OCI-LY7 (cell line): ENCODE measurements around the gene PLXDC1. TPM values are rescaled to one million over a fixed set of nuclear protein-coding genes. Genes with fewer than 3 reads are reported as not detected.
"Not testable (repeated sequence)": the region's sequence is repeated elsewhere in the genome, so short reads cannot be mapped to it uniquely, and the experiment has no call there.

Source experiments
- BruUV-seq: library from RNA; stranded (reverse); fragments of 400-500 nt; replicated peaks from 2 replicates; lab custom pipeline; 2021; lab: Mats Ljungman, UMichigan
- CTCF ChIA-PET: fragments of 300-600 bp; sonication (Branson Sonifier 250); formaldehyde crosslinking; loops from one replicate; lab custom pipeline; 2022; ENCODE audit warnings: antibody characterized with exemption; ENCODE audit not compliant: unreplicated experiment; lab: Charles Lee
- POLR2A ChIA-PET: fragments of 300-600 bp; sonication (Branson Sonifier 250); formaldehyde crosslinking; loops from one replicate; lab custom pipeline; 2022; ENCODE audit warnings: antibody characterized with exemption; lab: Charles Lee
- DNase-seq: peaks from one replicate; pipeline ENCODE4 v3.0.0-alpha.2; 2015; ENCODE audit warnings: low spot score
- H2AFZ ChIP-seq: fragments of 200-600 bp; sonication (generic), shearing (Covaris generic); 2 replicates; pipeline ENCODE4 v1.6.1; 2014; ENCODE audit warnings: mild to moderate bottlenecking, antibody characterized with exemption, low read length, moderate library complexity
- H3K27ac ChIP-seq: fragments of 200-600 bp; sonication (generic); 2 replicates; pipeline ENCODE4 v1.5.1; 2014; ENCODE audit warnings: mixed run types, low read depth, mild to moderate bottlenecking, moderate library complexity, low read length, inconsistent platforms; ENCODE audit not compliant: poor library complexity, severe bottlenecking
- H3K36me3 ChIP-seq: fragments of 200-600 bp; sonication (generic); 2 replicates; pipeline ENCODE4 v1.6.1; 2014; ENCODE audit warnings: mild to moderate bottlenecking, antibody characterized with exemption, low read length, moderate library complexity, mixed read lengths; ENCODE audit not compliant: insufficient read depth
- H3K4me1 ChIP-seq: fragments of 200-600 bp; sonication (generic); 2 replicates; pipeline ENCODE4 v1.5.1; 2014; ENCODE audit warnings: mild to moderate bottlenecking, low read length; ENCODE audit not compliant: insufficient read depth, poor library complexity, severe bottlenecking
- H3K4me2 ChIP-seq: fragments of 200-600 bp; sonication (generic); 2 replicates; pipeline ENCODE4 v1.6.1; 2014; ENCODE audit warnings: mild to moderate bottlenecking, low read length
- H3K4me3 ChIP-seq: fragments of 200-600 bp; sonication (generic); 2 replicates; pipeline ENCODE4 v1.5.1; 2014; ENCODE audit warnings: mild to moderate bottlenecking, low read depth, low read length; ENCODE audit not compliant: poor library complexity, severe bottlenecking
- H3K79me2 ChIP-seq: fragments of 200-600 bp; sonication (generic); 2 replicates; pipeline ENCODE4 v1.6.1; 2016; ENCODE audit warnings: low read depth, mild to moderate bottlenecking, low read length, moderate library complexity, mixed read lengths; ENCODE audit not compliant: insufficient read depth
- H3K9me2 ChIP-seq: fragments of 200-600 bp; sonication (generic); 2 replicates; pipeline ENCODE4 v1.6.1; 2016; ENCODE audit warnings: mild to moderate bottlenecking, low read length, mixed read lengths; ENCODE audit not compliant: insufficient read depth
- H3K9me3 ChIP-seq: fragments of 200-600 bp; sonication (generic); 2 replicates; pipeline ENCODE4 v1.6.1; 2014; ENCODE audit warnings: mild to moderate bottlenecking, mixed run types, low read length, mixed read lengths
- H4K20me1 ChIP-seq: fragments of 200-600 bp; sonication (generic); 2 replicates; pipeline ENCODE4 v1.6.1; 2014; ENCODE audit warnings: mild to moderate bottlenecking, antibody characterized with exemption, low read length, moderate library complexity, mixed read lengths; ENCODE audit not compliant: insufficient read depth
- EZH2phosphoT487 ChIP-seq: fragments of 200-600 bp; sonication (generic); IDR thresholded peaks from 2 replicates; pipeline ENCODE4 v1.6.1; 2018; ENCODE audit warnings: low read depth, borderline replicate concordance, mild to moderate bottlenecking, mixed run types, antibody characterized with exemption, low read length, moderate library complexity, mixed read lengths
- intact Hi-C: fragments of 100-400 bp; cut with micrococcal nuclease; formaldehyde crosslinking; loops from one replicate; pipeline ENCODE4 v1.10.0; 2022; ENCODE audit not compliant: unreplicated experiment
- total RNA-seq, 2 experiments: library from RNA; depleted of rRNA in 1 of 2; stranded (reverse); fragments of >200 nt in 1 of 2; shearing (Covaris generic) in 1 of 2; gene quantifications; 2 replicates each; pipeline ENCODE4 v1.2.3, GENCODE V29; 2014 to 2022
- TF ChIP-seq, protein P1 (sequence below): fragments of 200-600 bp; sonication (generic); conservative IDR thresholded peaks from 2 replicates; pipeline ENCODE4 v1.5.1; 2014; ENCODE audit warnings: mild to moderate bottlenecking, antibody characterized with exemption, low read length, moderate library complexity, mixed read lengths

The PLXDC1 gene
- total RNA-seq, 2 experiments from 2014 or later: 0.13 to 0.67 TPM

DNA sequence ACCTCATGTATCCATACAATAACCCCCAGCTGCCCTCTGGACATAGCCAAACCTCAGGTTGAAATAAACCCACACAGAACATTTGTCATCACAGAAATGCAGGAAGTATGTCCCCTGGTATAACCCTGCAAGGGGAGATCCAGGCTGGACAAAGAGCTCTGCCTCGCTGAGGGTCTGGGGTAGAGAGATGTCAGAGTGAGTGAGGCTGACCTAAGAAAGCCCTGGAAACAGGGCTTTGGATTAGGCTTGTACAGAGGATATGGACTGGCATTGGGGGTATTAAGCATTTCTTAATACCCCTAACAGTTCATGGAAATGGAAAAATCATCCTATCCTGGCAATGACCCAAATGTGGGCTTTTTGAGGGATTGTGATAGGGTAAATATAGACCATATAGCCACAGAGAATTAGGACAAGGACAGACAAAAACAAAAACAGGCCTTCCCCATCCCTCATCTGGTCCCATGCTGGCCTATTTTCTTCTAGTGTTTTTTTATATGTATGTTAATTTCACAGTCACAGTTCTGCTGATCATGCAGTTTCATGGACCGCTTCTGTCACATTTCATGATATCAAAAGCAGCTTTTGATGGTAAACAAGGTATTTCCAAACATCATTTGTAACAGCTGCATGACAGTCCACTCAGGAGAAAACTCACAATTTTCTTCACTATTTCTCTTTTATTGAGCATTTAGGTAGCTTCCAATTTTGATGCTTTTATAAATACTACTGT lies 26.1 kb downstream of the PLXDC1 start:
- H3K4me2 ChIP-seq: no peak overlapping the region
- DNase-seq: no peak
- H3K4me1 ChIP-seq: no peaks in the 10 kb centered on the region
- ChIA-PET CTCF (no interaction called here), POLR2A (interaction anchor here (0.6 kb wide), 1 partner anchor 48 kb away, joined by 3 read pairs; no protein-coding TSS in a partner anchor)
- intact Hi-C loops: no loop called here
- no peak overlapping the region for H2AFZ ChIP-seq
- no TSS peak for BruUV-seq
- H3K9me3 ChIP-seq: no peaks in the 10 kb centered on the region
- no peak overlapping the region for H3K4me3 ChIP-seq
- no peaks in the 10 kb centered on the region for H3K9me2 ChIP-seq
- H3K27ac ChIP-seq: no peak overlapping the region
- H4K20me1 ChIP-seq: no peaks in the 10 kb centered on the region
- no peaks in the 10 kb centered on the region for H3K79me2 ChIP-seq
- no peaks in the 10 kb centered on the region for H3K36me3 ChIP-seq
- TF ChIP-seq, protein P1, sequence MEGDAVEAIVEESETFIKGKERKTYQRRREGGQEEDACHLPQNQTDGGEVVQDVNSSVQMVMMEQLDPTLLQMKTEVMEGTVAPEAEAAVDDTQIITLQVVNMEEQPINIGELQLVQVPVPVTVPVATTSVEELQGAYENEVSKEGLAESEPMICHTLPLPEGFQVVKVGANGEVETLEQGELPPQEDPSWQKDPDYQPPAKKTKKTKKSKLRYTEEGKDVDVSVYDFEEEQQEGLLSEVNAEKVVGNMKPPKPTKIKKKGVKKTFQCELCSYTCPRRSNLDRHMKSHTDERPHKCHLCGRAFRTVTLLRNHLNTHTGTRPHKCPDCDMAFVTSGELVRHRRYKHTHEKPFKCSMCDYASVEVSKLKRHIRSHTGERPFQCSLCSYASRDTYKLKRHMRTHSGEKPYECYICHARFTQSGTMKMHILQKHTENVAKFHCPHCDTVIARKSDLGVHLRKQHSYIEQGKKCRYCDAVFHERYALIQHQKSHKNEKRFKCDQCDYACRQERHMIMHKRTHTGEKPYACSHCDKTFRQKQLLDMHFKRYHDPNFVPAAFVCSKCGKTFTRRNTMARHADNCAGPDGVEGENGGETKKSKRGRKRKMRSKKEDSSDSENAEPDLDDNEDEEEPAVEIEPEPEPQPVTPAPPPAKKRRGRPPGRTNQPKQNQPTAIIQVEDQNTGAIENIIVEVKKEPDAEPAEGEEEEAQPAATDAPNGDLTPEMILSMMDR: no peak
- no peak for TF ChIP-seq EZH2phosphoT487

DNA sequence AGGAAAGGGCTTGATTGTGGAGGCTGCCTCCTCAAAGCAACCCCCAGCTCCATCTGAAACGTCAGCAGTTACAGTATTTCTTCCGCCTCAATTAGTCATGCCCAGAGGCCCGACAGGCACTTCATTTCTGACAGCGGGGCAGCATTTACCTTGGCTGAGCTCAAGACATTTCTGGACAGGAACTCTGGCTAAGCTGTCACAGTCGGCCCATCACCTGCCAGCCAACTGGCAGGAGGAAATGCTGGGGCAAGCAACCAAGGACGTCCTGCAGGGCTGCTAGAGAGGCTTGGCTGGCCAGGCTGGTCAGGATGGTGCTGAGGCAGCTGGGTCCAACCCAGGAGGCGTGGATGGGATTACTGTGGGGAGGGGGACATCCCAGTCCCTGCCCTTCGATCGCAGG lies 27.8 kb downstream of the PLXDC1 start:
- no peak for DNase-seq
- H3K4me2 ChIP-seq: no peak overlapping the region
- CTCF ChIA-PET: no interaction called here
- no peaks in the 10 kb centered on the region for H4K20me1 ChIP-seq
- BruUV-seq: no TSS peak
- peaks cover 12% of the 10 kb centered on the region for H3K4me1 ChIP-seq
- POLR2A ChIA-PET: no interaction called here
- H3K79me2 ChIP-seq: no peaks in the 10 kb centered on the region
- no peaks in the 10 kb centered on the region for H3K9me2 ChIP-seq
- no peak overlapping the region for H3K27ac ChIP-seq
- H3K36me3 ChIP-seq: no peaks in the 10 kb centered on the region
- H3K4me3 ChIP-seq: no peak overlapping the region
- TF ChIP-seq EZH2phosphoT487: no peak
- TF ChIP-seq, protein P1: no peak
- H2AFZ ChIP-seq: no peak overlapping the region
- intact Hi-C loops: no loop called here
- no peaks in the 10 kb centered on the region for H3K9me3 ChIP-seq

DNA sequence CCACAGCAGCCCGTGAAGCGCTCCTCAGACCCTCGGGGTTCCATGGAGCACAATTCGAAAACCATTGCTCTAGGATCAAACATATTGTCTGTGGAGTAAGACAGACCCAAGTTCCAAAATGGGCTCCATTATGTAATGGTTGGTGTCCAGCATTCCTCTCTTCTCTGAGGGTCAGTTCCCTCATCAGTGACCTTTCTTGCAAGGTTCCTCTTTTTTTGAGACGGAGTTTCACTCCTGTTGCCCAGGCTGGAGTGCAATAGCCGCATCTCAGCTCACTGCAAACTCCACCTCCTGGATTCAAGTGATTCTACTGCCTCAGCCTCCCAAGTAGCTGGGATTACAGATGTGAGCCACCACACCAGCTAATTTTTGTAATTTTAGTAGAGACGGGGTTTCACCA lies 28.4 kb downstream of the PLXDC1 start:
- Histone ChIP-seq H3K27ac (no peak overlapping the region), H3K79me2 (no peaks in the 10 kb centered on the region), H3K9me2 (no peaks in the 10 kb centered on the region), H3K4me2 (no peak overlapping the region), H3K4me3 (no peak overlapping the region), H3K4me1 (peaks cover 18% of the 10 kb centered on the region), H3K9me3 (no peaks in the 10 kb centered on the region), H2AFZ (no peak overlapping the region), H4K20me1 (no peaks in the 10 kb centered on the region), H3K36me3 (no peaks in the 10 kb centered on the region)
- intact Hi-C loops: no loop called here
- BruUV-seq: no TSS peak
- no peak for TF ChIP-seq EZH2phosphoT487
- TF ChIP-seq, protein P1: no peak
- POLR2A ChIA-PET: no interaction called here
- no peak for DNase-seq
- CTCF ChIA-PET: interaction anchor here (0.6 kb wide), 1 partner anchor 27 kb away, joined by 3 read pairs; no protein-coding TSS in a partner anchor

DNA sequence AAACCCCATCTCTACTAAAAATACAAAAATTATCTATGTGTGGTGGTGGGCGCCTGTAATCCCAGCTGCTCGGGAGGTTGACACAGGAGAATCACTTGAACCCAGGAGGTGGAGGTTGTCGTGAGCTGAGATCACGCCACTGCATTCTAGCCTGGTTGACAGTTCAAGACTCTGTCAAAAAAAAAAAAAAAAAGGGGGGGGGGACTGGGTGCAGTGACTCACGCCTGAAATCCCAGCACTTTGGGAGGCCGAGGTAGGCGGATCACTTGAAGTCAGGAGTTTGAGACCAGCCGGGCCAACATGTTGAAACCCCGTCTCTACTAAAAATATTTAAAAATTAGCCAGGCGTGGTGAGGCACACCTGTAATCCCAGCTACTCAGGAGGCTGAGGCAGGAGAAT lies 29.5 kb downstream of the PLXDC1 start:
- DNase-seq, H4K20me1 ChIP-seq, H3K27ac ChIP-seq, H2AFZ ChIP-seq, H3K4me3 ChIP-seq, BruUV-seq, H3K4me2 ChIP-seq, H3K36me3 ChIP-seq, intact Hi-C loops, H3K9me3 ChIP-seq, CTCF ChIA-PET, H3K79me2 ChIP-seq, H3K9me2 ChIP-seq: not testable (repeated sequence)
- POLR2A ChIA-PET: interaction anchor here (0.6 to 0.7 kb wide), 3 partner anchors 75 to 443 kb away, joined by 3 to 6 read pairs (median 3); no protein-coding TSS in a partner anchor
- H3K4me1 ChIP-seq: peaks cover 23% of the 10 kb centered on the region
